CD4-positive, alpha-beta T cell treated with Interferon alpha-2 for 1 hour (primary cell): Measurements from ENCODE around the gene ATG2A.
"Not testable (repeated sequence)": the region's sequence is repeated elsewhere in the genome, so short reads cannot be mapped to it uniquely, and the experiment has no call there.

Source experiments
- DNase-seq, 2 donors: peaks; one replicate each; pipeline ENCODE4 v3.0.0-alpha.2; 2020 to 2022

ATG2A gene

DNA sequence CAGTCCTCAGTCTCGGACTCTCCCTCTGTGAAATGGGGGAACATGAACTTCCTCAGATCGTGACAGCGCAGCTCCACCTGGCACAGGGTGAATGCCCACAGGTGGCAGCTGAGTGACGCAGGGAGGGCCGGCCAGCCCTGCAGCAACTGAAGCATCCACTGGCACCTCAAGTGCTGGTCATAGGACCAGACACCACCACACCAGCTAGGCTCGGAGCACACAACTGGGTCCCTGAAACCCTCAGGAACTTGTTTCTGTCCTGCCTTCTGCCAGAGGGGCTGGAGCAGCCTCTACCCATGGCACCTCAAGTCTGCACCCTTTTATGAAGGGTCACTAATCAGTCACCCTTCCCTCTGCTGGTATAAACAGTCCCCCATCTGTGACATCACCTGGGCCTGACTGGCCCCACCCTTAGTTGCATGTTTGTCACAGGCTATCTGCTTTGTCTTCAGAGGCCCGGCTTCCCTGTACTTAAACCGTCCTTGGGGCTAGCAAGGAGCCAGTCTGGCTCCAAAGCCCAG is 65.1 kb downstream of the ATG2A start:
- peak in 1 of 2 donors; percentile 58 for DNase-seq

DNA sequence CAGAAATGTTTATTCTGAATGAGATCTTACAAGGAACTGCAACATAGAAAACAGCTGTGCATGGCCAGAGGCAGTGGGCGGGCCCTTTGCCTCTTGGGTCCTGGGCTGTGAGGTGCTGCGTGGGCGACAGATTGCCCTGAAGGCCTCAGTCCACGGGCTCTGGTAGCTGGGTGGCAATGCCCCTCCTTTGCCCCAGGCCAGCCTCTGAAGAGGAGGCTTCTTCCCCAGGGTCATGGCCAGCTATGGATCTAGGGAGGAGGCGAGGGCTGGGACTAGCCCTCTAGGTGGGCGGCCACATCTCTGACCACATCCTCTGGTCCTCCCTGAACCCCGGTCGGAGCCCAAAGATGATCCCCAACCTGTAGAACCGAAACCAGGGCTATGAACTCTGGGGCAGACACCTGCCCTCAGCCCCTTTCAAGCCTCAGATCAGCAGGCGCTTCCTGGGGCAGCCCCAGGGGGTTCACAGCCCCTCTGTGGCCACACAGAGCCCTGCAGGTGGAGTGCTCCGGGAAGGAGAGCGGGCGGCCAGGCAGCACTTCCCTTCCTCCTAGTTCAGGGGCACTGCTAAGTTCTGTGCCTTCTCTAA is 65.9 kb downstream of the ATG2A start:
- DNase-seq: peak; percentile 76

DNA sequence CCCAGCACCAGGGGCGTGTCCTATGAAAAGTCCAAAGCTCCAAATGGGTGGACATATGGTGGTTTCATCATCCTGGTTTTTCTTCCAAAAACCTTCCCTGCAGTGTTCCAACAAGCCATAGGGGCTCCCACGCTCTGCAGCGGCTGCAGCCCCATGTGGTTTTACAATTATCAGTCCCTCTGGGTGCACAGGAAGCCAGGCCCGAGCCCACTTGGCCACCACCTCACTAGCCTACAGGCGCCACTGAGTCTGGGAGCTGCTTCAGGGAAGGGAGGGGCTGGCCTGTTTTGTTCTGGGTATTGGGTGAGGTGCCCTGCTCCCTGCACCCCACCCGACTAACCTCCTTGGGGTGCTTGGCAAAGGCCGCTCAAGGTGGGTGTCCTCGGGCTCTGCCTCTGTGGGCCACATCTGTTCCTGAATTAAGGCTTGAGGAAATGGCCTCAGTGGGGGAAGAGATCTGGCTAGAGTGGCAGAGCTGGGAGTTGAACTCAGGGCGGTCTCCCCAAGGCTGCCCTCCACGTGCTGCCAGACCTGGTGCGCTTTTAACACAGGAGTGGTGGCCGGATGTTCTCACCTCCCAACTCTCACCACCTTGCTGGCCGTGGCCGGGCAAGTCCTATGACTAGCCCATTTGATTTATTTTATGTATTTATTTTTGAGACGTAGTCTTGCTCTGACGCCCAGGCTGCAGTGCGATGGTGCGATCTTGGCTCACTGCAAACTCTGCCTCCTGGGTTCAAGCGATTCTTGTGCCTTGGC is 67.2 kb downstream of the ATG2A start:
- no peak for DNase-seq

DNA sequence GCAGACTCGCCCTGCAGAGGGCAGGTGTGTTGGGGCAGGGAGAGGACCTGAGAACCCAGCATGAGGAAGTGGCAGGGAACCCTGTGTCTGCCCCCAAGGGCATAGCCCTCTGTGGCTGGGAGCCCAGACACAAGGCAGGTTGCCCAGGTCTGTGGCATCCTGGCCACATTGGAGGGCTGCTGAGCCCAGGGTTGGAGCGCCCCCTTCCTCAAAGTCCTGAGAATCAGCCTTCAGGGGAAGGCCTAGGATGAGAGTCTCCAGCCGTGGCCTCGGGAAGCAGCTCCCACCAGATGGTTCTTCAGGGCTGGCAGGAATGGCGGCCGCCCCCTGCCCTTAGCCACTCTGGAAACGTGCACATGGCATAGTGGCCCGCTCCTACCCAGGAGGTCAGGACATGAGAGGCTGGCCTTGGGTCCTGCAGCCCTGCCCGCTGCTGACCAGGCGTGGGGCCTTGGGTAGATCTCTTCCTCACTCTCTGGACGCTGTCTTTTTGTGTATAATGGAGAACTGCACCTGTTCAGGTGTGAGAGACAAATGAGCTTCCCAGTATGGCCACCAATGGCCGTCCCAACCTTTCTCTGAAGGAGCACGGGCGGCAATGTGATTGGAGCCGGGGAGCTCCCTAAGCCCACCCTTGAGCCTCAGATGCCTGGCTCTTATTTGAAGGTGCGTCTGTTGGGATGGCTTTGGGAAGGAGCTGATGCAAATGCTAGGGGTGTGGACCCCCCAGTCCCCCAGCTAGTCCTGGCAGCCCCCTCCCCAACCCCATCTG is 68.0 kb downstream of the ATG2A start:
- DNase-seq: peak in 1 of 2 donors; percentile 63

DNA sequence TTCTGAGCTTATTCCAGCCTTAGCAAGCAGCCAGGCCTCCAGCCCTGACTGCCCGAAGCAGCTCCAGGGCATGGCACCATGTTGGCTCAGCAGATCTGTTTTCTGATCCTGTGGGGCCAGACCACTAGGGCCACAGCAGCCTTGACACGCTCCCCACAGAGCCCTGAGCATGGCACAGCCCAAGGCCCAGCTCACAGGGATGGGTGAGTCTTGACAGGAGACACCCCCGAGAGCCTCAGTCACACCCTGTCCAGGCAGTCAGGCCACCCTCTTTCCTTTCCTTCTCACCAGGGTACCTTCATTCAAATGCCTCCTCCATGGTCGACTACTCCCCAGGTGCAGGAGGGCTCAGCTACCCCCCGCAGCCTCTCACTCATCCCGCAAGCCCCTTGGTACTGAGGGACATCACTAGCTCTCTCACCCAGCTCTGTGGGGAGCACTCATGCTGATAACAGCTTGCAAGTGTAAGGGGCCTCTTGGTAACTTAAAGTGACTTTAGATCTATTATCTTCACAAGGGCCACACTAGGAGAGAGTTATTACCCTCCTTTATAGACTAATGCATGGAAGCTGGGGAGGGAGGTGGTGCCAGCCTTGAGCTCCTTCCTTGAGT is 68.7 kb downstream of the ATG2A start:
- DNase-seq: no peak

DNA sequence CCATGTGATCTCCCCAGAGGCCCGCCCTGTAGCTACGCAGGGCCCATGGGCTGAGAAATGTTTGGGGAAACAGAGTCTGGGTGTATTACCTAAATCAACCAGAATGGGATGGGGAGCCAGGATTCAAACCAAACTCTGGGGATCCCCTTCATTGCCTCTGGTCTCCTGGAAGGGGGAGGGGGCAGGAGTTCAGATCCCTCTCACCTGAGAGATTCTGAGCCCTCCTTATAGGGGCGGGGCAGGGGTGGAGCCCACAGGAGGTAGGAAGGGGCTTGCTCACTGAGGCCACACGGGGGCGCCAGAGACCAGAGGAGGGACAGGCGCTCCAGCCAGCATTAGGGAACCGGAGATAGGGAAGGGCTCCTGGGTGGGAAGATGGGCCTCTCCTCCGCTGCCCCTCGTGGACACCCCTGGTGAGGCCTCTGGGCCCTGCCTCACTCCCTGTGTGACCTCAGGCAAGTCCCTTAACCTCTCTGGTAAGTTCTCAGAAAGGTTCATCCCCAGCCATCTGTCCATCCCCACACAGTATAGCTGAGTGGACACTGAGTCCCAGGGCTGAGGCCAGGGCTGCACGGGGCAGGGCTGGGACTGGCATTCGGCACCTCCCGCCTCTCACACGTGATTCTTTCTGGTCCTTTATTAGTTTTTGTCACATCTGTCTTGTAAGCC is 69.9 kb downstream of the ATG2A start:
- DNase-seq: peak; percentile 90 to 92

DNA sequence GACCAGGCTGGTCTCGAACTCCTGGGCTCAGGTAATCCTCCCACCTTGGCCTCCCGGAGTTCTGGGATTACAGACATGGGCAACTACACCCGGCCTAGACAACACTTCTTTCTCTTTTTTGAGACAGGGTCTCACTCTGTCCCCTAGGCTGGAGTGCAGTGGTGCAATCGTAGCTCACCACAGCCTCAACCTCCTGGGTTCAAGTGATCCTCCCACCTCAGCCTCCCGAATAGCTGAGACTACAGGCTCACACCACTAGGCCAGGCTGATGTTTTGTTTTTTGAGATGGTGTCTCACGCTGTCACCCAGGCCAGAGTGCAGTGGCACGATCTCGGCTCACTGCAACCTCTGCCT is 71.3 kb downstream of the ATG2A start:
- DNase-seq: not testable (repeated sequence)

DNA sequence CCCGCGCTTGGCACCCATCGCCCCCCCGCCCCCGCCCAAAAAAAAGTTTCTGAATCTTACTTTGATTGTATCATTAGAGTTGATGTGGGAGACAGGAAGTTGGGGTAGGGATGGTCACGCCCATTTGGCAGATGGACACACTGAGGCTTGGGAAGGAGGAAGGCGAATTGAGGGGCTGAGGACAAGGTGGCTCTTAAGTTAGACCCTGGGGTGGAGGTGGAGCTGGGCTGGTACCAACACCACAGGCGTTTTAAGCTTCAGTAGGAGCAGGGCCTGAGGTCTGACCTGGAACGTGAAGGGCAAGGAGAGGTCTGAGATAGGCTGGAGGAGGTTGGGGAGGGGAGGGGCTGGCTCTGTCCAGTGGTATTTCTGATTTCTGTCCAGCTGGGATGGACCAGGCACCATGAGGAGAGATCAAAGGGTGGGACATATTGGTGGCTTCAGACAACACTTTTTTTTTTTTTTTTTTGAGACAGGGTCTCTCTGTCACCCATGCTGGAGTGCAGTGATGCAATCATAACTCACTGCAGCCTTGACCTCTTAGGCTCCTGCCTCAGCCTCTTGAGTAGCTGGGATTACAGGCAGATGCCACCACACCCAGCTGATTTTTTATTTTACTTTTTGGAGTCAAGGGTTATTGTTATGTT is 71.8 kb downstream of the ATG2A start:
- no peak for DNase-seq
